GM18498 (cell line): Measurements from ENCODE around the gene LRRC28.
A peak's percentile ranks its signal among the peaks of the same experiment; 100 is the strongest.

Source experiments
- ATAC-seq: cut with Tn5 transposase; IDR thresholded peaks from one replicate; pipeline ENCODE4 v1.9.1; 2021; ENCODE audit warnings: mild to moderate bottlenecking, moderate library complexity; ENCODE audit not compliant: unreplicated experiment

The LRRC28 gene

DNA sequence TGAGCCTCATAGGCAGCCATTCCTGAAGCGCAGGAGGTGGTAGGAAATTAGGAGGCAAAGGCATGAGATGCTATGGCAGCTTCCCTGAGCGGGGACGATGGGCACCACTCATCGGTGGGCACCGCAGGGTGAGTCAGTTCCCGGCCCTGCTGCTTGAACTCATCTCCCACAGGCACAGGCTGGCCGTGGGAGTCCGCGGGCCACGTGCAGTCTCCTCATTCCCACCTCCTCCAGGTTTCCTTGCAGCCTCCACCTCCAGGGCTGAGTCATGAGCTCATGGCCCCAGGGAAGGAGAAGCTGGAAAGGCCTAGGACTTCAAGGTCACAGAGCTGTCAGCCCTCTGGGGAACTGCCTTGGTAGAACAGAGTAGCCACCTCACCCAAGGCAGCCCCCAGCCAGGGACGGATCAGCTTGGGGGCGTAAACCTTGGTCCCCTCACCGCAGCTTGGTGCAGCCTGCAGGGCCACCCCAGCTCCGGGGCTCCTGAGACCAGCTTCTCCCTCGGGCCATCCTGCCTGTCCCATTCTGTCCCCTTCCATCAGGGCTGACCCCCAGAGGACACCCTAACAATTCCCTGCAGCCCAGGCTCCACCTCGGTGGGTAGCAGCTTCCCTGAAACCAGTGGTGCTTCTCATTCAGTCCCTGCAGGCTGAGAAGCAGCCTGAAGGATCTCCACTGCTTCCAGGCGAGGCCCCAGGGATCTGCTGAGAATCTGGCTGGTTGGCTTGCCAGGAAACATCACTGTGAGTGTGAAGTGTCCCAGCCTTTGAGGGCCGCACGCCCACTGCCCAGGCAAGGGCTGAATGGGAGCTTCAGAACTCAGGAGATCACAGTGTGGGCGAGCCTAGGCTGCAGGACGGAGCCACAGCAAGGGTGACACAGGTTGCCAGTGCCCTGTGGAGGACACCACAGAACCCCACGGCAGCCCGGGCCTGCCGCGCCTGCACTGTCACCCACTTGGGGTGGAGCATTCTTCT is 163.8 kb downstream of the LRRC28 start:
- ATAC-seq = no peak

DNA sequence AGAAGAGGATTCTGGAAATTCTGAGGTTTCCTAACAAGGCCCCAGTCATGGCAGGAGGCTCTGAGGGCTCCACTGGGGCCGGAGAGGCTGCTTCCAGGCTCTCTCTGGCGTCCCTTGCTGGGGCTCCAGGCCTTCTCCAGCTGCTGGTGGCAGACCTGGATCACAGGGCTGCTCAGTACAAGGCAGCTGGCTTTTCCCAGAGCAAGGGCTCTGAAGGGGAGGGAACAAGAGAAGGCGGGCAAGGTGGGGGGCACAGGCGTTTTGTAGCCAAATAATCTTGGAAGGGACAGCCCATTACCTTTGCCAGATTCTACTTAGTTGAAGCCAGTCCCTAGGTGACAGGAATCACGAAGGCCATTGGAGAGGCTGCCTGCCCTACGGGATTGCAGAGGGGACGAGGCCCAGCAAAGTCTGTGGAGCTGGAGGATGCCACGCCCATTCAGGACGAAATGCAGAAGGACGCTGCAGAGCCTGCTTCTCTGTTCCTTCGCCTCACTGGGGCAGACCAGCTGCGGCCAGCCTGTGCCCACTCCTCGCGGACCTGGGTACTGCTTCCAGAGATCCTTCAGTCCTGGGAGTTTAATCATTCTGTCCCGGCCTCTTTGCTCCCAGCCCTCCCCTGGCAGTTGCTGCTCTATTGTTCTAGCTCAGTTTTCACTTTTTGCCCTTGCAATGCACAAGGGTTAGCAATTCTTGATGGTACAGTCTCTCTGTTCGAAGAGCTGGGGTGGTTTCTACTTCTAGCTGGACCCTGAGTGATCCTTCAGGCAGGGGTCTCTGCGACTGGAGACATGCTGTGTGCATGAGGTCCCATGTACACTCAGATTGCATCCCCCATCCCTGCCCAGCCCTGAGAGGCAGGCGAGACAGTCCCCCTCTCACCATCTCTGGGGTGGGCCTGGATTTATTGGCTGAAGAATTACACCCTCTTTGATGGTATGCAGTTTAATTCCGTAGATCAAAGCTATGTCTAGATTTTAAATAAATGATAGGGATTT is 165.2 kb downstream of the LRRC28 start:
- ATAC-seq = no peak

DNA sequence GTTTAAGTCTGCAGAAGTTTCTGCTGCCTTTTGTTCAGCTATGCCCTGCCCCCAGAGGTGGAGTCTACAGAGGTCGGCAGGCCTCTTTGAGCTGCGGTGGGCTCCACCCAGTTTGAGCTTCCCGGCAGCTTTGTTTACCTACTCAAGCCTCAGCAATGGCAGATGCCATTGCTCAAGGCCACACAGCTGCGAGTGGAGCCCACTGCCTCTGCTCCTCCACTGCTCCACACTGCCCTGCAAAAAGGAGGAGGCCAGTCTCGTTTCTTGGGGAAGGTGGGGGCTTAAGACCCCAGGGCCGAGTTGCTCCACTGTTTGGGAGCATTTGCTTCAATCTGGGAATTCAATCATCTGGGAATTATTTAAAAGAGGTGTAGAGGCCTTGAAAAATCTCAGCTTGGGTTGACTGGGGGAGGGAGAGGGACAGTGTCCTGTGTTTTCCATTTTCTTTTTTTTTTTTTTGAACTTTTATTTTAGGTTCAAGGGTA is 169.9 kb downstream of the LRRC28 start:
- ATAC-seq = no peak

DNA sequence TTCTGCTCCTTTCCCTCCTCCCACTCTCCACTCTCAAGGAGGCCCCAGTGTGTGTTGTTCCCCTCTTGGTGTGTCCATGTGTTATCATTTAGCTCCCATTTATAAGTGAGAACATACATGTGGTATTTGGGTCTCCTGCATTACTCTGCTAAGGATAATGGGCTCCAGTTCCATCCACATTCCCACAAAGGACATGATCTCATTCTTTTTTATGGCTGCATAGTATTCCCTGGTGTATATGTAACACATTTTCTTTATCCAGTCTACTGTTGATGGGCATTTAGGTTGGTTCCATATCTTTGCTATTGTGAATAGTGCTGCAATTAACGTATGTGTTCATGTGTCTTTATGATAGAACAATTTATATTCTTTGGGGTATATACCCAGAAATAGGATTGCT is 170.5 kb downstream of the LRRC28 start:
- no peak for ATAC-seq

DNA sequence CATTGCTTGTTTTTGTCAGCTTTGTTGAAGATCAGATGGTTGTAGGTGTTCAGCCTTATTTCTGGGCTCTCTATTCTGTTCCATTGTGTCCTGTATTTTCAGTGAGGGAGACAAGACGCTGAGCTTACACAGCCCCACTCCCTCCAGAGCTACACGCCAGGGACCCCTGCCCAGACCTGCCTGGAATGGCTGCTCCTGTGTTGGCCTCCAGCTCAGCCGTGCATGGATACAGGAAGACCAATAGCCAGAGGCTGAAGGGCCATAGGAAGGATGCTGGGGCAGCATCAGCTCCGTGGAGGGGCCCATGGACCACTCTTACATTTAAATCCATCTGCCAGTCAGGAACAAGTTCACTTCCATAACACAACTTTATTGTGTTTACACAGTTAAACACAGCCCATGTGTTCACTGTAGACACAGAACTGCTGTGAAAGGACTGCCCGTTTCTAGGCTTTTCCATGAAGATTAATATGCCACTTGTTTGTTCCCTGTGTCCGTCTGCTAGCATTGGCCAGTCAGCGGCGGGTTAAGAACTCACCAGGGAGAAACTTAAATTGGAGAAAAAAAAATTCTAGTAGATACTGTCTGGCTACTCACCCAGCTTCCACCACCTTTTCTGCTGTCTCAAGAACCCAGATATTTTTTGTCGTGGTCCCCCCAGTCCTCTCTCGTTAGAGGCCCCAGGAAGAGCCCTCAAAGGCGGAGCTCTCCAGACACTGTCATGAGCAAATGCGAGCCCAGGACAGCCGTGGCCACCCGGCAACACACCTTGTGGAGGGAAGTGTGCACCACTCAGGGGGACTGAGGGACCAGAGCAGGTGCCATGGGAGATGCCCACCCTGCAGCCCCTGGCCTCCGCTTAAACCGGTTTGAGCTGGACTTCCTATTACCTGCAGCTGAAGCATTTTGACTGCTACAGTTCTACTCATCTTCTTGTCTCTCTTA is 172.2 kb downstream of the LRRC28 start:
- no peak for ATAC-seq

DNA sequence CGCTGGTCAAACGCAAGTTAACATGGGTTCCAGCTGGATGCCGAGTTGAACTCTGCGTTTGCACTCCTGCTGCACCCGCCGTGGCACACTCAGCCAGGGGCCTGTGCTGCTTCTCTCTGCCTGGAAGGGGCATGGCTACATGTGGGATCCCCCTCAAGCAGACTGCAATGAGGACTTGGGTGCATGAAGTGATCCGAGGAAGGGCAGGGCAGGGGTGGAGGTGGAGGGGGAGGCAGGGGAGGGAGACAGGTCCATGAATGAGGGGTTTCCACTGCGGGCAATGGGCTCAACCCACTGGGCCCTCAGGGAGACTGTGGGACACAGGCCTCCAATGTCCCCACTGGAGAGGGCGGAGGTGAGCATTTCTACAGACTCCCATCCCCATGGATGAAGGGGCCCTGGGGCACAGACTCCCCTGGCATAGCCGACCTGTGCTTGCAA is 172.9 kb downstream of the LRRC28 start:
- no peak for ATAC-seq

DNA sequence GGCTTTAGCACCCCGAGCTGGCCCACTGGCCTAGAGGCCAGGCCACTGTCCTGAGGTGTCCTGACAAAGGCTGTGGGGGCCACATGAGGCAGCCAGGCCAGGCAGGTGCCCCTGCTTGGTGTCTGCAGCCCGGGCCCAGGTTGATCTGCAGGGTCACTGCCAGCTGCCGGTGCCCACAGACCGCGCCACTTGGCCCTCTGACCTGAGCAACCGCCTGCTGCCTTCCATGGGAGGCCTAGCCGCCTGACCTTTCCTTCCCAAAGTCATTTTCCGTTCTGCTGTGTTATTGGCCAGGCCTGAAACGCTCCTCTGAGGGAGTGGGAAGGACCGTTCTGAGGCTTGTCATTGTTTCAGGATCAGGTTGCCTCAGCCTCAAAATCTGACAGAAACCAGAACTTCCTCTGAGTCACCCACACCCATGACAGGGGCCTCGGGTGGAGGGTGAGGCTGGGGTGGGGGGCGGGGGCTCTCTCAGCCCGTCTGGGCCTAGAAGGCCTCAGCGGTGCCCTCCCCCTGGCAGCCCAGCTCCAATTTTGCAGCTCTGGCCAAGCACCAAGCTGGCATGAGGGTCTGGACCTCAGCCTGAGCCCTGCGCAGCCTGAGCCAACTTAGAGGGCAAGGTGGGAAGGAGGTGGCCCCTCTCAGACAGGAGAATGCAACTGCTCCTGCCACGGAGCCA is 173.8 kb downstream of the LRRC28 start:
- peak; percentile 87 for ATAC-seq

DNA sequence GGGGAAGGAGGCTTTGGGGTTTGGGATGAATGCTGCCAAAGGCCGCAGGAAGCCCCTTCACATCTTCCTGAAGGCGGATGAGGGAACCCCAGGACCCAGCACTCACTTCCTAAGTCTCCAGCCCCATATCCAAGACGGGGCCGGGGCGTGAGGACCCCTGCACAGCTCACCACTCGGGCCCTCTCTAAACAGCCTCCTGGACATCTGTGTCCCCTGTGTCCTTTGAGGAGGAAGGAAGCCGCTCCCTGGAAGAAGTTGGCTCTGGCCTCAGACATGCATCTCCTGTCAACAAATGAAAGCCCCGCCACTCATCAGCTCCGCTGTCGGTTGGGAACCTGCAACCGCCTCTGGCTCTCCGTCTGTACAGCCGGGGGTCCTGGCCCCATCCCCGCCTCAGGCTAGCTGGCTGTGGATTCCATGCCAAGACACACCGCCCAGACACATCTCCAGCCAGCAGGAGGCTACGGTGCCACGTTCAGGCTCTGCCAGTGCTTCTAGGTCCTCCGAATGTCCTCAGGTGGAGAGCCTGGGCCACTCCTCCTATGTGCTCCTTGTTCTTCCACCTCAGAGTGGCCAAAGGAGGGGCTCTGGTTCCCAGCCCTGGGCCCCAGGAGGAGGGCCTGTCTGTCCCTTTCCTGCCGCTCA is 174.5 kb downstream of the LRRC28 start:
- no peak for ATAC-seq

DNA sequence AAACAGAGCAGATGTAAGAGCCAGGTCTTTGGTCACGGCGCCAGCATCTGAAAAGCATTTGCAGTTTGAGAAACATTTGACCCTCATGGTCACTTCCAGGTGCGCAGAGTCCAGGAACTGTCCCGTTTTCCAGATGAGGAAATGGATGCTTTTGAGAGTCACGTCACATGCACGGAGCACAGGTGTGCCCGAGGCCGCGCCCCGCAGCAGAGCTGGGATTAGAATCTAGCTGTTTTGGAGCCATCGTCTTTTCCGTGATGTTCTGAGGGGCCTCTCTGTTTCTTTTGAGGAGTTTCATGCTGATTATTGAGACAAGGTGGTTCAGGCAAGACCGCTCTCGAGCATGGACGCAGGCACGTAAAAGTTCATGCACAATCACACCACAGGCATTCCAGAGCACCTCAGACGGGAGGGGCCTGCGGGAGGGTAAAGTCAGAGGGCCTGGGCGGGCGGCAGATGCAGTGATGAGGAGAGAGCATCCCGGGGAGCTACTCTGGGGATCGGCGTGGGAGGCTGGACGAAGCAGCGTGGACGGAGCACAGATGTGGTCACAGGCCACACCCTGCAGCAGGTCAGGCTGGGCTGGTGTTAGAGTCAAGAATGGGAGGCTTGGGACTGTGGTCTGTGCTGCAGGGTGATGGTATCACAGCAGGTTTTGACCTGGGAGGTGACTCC is 175.3 kb downstream of the LRRC28 start:
- ATAC-seq = no peak

DNA sequence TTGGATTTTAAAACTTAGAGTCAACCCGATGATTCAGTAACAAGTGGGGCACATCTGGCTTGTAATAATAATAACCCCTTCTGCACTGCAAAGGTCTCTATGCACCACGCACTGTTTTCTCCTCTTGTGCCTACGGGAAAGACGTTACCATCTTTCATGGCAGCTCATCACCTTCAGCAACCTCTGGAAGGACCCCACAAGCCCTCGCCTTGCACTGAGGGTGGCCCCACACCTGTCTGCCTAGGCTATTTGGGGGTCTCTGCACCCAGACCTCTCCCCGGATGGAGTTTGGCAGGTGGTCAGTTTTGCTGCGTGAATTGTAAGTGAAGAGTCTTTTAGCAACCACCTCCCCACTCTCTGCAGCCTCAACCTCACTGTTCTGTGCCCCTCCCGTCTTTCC is 175.9 kb downstream of the LRRC28 start:
- ATAC-seq = no peak

DNA sequence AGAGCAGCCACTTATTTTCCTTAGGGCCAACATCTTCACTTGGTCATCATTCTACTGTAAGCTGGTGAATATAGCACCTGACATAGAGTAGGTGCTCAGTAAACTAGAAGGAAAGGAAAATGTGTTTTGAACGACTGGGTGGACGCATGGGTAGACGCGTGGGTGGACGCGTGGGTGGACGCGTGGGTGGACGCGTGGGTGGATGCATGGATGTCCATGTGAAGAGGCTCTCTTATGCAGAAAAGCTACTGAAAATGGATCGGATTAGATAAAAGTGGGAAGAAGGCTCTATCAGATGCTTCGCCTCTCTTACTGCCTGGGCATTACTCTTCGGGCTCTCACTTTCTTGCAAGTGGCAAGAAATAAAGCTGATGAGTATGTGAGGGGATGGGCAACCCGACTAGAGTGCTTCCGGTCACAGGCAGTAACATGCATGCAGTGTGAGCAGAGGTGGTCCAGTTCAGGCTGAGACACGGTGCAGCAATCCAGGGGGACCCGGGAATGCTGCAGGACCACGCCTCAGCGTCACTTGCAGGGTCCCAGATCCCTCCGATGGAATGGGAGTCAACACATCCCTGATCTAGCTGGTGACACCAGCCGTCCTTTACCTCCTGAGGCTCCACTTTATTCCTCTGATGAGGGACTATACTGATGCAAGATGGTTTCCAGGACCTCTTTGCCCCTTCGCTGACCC is 176.5 kb downstream of the LRRC28 start:
- ATAC-seq = no peak

DNA sequence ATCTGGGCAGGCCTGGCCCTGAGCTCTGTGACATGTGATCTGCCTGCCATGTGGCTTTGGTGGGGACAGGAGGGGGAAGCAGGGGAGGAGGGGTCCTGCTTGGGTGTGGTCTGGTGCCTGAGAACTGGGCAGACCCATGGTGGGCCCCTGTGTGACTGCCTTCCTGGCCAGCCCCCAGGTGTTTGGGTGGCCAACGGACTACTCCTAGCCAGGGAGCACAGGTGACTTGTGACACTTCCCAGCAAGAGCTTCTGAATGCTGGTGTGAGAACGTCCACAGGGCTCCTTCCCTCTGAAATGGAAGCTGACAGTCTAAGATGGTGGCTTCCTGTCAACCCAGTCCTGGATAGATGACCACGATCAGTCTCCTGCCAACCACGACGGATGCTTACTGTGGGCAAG is 178.4 kb downstream of the LRRC28 start:
- no peak for ATAC-seq

DNA sequence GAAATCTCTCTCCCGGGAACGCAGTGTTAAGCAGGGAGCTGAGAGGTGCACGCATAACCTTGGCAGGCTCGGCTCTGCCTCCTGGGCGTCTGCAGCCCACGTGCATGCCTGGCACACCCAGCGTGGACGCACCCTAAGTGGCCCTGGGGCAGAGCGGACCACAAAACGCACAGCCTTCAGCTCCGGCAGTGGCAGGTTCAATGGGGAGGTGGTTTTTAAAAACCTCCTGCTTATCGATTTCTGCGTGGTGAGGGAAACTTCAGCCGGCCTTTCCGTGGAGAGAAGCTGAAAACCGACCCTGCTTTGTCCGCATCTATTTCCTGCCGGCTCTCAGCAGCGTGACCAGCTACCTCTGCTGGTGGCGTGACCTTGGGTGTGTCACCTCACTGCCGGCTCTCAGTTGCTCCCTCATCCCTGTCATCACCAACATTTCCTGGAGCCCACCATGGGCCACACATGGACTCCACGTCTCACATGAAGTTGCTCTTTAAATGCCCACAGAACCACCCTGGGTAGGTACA is 179.7 kb downstream of the LRRC28 start:
- ATAC-seq = no peak

DNA sequence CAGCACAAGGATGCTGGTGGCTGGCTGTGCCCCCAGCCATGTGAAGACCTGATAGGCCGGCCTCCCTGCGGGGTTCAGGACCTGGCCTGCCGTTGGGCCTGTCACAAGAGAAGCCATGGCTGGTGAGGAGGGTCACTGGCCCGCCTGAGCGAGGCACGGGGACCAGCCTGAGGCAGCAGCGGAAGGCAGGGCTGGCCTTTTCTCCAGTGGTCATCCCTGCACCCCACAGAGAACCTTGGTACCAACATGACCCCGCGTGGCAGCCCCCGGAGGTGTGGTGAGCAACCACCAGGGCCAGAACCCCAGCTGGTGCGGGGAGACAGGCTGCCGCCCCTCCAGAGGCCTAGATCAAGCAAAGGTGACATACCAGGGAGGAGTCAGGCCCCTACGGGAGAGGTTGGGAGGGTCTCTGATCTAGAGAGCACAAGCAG is 180.4 kb downstream of the LRRC28 start:
- no peak for ATAC-seq

DNA sequence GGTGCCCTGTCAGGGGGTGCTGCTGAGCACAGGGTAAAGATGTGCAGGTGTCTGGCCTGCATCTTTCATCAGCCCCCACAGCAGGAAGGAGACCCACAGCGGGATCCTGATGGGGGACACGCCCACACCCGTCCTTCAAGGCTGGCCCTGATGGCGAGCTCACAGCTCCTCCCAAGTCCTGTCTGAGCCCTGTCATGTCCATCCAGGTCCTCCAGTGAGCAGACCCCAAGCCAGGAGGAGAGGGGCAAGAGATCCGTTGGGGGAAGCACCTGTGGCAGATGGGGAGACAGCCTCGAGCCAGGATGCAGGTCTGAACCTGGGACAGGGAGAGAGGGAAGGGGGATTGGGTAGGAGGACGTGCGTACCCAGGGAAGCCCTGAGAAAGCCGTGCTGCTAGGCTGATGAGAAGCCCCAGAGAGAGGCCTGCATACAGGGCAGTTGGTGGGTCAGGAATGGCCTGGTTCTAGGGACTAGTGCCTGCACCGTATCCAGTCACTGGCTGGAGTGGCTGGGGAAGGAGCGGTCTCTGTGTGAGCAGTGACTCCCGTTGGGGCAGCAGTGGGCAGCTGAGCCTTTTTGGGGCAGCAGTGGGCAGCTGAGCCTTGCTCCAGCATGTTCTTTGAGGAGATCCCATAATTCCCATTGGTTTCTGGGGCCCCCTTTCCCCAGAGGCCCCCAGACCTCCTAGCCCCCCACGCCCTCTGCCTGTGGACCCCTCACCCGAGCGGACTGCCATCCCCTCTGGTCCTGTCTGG is 181.2 kb downstream of the LRRC28 start:
- ATAC-seq = no peak

DNA sequence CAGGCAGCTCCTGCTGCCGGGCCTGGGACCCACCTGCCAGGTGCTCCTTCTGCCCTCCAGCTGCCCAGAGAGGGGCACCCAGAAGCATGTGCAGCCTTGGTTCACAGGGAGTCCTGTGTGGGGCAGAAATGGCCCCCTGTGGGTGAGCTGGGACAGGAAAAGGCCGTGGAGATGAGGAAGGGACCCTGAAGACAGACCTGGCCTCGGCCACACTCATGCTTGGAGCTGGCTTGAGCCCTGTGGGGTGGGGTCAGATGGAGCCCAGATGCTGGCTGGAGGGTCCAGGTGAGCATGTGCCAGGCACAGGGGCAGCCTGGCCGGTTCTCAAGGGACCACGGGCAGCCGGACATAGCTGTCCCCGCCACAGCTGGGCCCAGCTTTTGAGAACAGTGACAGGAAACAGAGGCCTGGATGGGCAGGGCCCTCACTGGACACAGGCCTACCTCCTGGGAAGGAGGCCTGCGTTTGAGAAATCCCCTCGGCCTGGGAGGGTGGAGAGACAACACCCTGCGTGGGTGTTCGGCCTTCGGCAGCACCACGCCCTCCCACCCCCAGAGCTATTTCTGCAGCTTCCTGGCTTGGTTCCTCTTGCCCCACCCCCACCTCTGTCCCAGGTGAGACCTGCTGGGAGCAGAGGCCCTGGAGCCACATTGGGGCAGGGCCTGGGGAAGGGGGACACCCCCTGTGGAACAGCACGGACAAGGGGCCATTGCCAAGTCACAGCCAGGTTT is 181.9 kb downstream of the LRRC28 start:
- ATAC-seq = no peak
